Skin of body (tissue), 2 donors: Measurements from ENCODE around the gene ITGB7. TPM values are rescaled to one million over a fixed set of nuclear protein-coding genes. Genes with fewer than 3 reads are reported as not detected.

ENCODE experiments used
- DNase-seq: peaks from one replicate; lab custom pipeline; 2025; lab: John Stamatoyannopoulos, UW
- total RNA-seq: library from RNA; depleted of rRNA; stranded (reverse); fragments of >200 nt; gene quantifications from one replicate; pipeline ENCODE4 v1.2.3, GENCODE V29; 2014

ITGB7 gene, protein sequence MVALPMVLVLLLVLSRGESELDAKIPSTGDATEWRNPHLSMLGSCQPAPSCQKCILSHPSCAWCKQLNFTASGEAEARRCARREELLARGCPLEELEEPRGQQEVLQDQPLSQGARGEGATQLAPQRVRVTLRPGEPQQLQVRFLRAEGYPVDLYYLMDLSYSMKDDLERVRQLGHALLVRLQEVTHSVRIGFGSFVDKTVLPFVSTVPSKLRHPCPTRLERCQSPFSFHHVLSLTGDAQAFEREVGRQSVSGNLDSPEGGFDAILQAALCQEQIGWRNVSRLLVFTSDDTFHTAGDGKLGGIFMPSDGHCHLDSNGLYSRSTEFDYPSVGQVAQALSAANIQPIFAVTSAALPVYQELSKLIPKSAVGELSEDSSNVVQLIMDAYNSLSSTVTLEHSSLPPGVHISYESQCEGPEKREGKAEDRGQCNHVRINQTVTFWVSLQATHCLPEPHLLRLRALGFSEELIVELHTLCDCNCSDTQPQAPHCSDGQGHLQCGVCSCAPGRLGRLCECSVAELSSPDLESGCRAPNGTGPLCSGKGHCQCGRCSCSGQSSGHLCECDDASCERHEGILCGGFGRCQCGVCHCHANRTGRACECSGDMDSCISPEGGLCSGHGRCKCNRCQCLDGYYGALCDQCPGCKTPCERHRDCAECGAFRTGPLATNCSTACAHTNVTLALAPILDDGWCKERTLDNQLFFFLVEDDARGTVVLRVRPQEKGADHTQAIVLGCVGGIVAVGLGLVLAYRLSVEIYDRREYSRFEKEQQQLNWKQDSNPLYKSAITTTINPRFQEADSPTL
- total RNA-seq = 2.5 TPM

DNA sequence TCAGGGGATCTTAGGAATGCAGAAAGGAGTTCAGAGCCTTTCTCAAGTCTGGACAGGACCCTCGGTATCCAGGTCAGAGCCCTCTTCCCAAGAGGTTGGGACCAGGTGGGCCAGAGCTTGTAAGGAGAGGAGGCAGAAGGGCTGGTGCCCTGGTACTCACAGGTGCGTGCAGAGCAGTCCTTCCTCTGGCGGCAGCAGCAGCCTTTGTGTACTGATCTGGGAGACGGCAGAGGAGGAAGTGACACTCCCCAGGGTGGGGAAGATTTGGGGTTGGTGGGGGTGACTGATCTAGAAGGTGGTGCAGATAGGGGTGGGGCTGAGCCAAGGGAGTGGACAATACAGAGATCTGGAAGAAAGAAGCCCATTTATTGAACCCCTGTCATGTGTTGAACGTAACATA, at the start of gene ITGB7:
TSS of gene ITGB7 (minus strand) at position 210 of the 400 bp plus-strand sequence. CDS start 6,808 bp downstream, outside the sequence.
- DNase-seq = no peak

DNA sequence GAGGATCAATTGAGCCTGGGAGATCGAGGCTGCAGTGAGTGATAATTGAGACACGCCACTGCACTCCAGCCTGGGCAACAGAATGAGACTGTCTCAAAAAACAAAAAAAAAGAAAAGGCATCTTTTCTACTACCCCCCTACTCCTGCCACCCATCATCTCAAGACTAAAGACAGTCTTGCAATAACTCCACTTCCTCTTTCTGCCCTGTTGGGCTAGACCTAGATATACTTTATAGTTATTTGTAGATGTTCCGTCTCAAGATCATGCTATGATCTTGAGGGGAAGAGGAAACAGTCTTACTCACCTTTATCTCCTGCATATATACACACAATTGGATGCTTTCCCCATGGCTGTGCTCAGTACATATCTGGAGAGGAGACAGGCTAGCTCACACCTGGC, 48.9 kb upstream of the ITGB7 start:
- no peak for DNase-seq

DNA sequence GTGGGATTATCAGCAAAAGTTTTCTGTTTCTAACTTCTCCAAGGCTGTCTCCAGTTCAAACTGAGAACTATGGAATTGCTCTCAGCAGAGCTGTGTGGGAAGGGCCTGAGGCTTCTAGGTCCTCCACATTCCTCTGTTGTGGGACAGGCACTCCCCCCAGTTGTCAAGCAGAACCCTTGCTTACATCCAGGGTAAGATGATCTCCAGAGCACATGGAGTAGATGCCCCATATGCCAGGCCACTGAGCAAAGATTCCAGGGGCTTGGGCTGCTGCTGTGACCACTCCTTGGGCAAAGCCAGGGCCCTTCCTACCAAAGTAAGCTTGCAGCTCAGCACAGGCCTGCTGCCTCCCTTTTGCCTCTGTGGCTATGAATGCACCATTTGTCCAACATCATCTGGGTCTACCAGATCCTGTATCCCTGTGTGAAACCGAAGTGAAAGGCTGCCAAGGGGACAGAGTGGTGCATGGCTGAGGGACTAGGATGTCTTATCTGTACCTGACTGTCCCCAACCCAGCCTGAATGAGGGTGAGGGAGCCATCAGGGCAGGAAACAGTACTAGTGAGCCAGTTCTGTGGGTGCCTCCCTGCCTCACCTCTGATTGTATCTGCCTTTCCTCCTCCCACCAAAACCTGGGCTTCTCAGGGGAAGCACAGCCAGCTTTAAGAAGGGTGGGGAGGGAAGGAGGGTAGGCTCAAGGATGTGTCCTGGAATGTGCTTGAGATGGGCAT, 47.9 kb upstream of the ITGB7 start:
- no peak for DNase-seq

DNA sequence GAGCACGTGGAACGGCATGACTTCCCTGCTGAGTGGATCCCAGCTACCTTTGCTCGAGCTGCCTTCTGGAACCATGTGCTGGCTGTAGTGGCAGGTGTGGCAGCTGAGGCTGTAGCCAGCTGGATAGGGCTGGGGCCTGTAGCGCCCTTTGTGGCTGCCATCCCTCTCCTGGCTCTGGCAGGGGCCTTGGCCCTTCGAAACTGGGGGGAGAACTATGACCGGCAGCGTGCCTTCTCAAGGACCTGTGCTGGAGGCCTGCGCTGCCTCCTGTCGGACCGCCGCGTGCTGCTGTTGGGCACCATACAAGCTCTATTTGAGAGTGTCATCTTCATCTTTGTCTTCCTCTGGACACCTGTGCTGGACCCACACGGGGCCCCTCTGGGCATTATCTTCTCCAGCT, 46.2 kb upstream of the ITGB7 start:
- DNase-seq = no peak

DNA sequence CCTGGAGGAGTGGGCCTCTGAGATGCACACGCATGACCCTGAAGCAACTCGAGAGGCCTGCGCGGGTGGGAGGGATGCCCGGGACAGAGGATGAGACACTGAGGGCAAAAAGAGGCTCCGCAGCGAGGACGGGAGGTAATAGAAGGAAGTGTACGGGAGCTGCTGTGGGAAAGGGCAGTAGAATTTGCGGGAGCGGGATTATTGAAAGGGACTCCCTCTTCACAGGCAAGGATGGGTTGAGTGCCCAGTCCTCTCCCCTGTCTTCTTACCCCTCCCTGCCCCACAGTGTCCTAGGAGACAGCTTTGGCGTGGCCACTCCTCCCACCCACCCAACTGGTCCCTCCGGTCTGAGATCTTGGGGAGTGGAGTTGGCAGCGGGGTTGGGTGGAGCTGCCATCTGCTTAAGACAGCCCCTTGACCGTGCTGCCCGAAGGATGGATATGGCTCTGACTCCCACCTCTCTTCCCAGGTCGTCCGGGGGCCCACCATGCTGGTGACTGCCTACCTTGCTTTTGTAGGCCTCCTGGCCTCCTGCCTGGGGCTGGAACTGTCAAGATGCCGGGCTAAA, 45.4 kb upstream of the ITGB7 start:
- no peak for DNase-seq

DNA sequence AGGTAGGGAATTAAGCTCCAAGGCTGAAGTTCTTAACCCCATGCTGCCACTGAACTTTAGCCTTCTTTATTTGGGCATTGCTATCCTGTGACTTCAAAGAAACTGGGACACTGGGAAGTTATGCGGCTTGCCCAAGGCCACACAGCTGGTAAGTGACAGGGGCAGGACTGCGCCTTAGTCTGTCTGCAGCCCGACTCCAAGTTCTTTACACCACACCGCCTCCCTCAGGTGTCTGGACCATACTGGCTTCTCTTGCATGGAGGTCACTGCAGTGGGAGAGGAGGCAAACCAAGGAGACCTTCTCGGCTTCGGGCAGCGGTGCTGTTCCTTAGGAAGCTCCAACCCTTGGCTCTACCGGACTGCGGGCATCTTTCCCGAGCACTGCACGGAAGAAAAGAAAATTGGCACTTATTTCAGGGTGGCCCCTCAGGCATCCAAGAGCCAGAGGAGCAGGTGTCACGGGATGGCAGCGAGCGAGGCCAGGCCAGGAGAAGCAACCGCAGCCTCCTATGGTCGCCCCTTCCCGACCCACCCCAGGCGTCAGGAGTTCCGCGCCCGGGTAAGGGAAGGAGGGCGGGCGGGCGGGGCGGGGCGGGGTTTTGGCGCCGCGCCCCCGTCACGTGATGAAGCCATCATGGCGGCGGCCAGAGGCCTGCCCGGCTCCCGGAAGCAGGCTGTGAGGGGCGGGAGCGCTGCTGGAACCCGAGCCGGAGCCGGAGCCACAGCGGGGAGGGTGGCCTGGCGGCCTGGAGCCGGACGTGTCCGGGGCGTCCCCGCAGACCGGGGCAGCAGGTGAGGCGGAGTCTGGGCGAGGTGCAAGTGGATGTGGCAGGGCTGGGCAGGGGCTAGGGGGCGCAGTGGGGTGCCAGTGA, 44.7 kb upstream of the ITGB7 start:
- peak; percentile 46 for DNase-seq

DNA sequence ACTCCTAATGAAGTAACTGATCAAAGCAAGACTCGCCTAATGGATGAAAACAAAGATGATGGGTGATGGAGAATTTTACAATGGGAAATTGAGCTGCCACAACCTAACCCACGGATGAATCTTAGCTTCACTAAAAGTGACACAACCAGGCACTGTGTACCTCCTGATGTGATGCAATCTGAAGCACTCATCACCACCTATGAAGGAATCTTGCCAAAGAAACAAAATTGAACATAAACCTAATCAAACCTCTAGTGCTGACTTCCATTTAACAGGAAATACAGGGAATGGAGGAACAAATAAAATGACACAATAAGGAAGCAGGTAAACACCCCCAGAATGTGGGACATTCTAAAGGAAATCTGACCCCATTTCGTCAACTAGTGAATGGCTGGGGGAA, 38.2 kb upstream of the ITGB7 start:
- DNase-seq = no peak

DNA sequence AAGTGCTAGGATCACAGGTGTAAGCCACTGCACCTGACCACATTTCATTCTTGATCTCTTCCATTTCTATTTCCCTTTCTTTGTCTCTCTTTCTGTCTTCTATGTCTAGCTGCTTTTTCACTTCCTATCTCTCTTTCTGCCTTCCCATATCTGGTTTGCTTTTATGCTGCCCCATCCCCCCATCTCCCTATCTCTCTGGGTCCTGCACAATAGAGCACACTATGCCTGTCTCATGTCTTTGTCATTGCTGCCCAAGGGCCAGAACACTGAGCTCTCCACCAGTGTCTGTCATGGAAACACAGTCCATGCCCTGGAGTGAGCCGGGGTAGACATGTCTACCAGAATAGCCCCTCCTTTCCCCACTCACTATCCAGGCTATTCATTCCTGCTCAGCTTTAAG, 37.3 kb upstream of the ITGB7 start:
- no peak for DNase-seq

DNA sequence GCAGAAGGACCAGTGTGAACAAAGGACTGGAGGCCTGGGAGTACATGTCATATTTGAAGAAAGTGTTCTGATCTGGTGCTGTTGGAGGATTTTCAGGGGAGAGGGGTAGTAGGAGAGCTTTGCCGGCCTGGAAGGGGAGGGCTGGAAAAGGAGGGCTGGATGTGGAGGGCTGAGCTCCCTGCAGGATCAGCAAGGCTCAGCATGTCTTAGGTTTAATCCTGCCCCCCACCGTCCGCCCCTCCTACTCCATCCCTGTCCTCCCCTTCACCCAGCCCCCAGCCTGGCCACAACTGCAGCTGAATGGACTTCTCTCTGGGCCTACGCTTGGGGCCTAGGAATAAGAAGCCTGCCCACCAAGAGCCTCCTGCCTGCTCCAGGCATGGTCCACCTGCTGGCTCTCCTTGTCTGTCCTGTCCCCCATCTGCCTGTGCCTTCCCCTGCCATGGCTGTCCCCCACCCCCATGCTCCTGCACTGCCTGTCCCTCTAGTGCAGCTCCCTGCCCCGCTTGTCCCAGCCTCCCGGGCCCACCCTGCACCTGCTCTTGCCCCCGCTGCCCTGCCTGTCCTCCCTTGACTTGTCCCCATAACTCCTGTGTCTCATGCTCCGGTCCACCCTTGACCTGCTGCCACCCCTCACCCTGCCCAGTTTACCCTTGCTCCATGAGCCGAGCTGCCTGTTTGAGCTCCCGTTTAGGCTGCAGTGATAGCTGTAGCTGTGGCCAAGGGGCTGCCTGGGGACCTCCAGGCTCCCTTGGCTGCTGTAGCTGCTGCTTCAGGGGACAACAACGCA, 34.8 kb upstream of the ITGB7 start:
- no peak for DNase-seq

DNA sequence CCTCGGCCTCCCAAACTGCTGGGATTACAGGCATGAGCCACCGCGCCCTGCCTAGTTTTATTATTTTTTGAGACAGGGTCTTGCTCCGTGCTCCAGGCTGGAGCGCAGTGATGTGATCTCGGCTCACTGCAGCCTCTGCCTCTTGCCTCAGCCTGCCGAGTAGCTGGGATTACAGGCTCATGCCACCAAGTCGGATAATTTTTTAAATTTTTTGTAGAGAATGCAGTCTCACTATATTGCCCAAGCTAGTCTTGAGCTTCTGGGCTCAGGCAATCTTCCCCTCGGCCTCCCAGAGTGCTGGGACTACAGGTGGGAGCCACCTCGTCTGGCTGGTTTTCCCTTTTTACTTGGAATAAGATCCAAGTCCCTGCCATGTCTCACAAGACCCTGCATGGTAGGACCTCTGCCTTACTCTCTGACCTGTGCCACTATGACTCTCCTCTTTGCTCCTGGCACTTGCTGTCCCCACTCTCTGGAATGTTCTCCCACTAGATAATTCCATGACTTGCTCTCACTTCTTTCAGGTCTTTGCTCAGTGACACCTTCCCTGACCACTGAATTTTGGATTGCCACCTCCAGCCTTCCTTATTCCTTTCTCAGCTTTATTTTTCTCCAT, 32.7 kb upstream of the ITGB7 start:
- DNase-seq = no peak

DNA sequence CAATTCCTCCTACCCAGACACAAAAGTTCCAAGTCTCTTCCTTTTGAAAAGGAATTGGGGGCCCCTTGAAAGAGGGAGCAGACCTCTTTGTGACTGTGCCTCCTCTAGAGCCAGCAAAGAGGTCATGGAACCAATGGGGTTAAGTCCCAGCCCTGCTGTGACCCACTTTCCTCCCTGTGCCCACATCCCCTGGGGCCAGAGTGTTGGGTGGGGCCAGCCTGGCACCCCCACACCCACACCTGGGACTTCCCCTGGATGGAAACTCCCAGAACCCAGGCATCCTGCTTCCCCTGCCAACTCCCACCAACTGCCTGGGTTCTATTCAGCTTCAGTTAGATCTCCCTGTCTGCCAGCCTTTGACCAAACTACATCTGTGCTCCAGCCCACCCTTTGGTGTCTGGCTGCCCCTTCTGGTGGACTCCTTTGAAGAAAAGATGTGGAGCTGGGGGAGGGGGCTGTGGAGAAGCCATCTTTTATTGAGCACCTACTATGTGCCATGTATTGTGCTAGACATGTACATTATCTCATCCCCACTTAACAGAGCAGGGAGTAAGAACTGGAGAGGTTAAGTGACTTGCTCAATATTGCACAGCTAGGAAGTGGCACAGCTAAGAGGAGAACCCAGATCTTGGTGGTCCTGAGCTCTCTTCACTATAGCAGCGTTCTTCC, 29.5 kb upstream of the ITGB7 start:
- DNase-seq = no peak

DNA sequence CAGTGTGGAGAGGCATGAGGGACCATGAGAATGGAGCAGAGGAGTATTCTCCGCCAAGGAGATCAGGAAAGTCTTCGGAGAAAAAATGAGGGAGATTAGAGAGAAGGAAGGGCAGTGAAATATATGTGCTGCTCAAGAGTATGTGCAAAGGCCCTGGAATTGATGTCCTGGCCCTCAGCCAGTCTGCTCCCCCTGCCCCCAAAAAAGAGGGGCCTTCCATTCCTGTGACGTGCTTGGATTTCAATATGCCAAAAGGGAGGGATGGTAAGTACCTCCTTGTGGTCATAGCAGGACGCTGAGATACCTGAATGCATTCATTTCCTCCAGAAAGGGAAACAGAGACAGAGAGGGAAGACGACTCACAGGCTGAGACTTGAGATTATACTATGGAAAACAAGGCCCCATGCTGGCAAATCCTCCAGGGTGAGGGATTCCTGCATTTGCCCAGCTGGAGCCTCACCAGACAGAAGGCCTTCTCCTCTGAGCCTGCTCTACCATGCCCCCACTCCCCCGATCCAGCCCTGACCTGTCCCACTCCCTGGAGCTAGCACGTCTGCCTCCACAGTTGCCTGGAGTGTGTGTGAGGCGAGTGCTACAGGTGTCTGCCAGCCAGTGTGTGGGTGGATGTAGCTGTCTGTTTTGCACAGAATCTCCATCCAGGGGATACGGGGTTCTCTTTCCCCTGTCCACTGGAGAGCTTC, 28.8 kb upstream of the ITGB7 start:
- DNase-seq = no peak

DNA sequence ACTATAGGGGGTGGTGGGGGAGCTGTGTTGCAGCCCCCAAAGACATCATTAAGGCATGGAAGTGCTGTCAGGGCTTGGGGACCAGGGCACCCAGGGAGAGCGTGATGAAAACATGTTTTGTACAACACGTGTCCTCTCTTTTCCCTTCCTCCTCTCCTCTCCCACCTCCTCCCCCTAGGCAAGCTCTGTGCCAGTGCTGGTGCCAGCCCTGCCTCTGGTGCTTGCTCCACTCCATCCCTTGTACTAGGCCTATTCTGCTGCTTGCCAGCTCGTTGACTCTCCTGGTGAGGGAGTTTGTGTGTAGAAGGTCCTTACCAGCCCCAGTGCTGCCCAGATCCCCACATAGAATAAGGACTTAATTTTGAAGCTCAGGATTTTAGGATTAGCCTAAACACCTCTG, 28.1 kb upstream of the ITGB7 start:
- DNase-seq = no peak

DNA sequence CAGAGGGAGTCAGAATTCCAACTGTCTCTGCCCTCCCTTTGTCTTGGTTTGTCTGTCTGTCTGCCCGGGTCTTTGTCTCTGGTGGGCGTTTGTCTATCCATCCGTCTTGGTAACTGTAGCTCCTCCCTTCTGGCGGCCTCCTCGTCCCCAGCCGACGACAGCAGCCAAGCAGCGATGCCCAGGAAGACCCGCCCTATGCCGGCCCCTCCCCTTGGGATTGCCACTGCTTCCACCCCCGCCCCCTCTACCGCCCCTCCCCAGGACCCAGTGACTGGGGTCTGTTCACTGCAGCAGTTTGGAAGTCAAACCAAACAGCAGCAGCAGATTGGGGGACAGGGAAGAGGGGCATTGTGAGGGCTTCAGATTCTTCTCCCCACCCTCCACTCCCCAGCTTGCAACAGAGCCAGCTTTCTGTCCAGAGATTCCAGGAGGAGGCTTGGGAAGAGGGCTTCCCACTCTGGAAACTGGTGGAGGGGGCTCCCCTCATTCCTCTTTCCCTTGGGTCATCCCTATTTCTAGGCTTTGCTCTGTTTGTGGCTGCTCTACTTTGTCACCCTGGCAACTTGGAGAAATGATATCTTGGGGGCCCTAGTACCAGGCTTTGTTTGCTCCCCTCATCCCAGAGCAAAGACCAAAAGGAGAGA, 27.3 kb upstream of the ITGB7 start:
- DNase-seq = peak; percentile 48

DNA sequence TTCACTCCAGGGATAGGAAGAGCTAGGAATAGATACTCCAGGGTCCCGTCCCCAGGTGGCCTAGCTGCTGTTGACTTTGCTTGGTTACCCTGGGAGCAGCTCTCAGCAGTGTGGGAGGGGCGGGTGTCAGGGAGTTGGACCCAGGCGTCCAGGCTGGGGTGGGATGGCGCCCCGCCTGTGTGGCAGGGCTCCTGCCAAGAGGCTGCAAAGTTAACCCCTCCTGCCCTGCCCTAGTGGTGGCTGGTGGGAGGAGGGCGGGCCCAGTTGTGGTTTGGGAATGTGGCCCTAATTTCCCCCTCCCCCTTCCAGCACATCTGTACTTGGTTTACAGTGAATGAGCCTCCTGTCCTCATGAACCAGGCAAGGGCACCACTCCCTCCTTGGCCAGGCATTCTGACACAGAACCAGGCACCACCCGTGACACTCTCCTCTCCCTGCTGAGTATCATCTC, 26.6 kb upstream of the ITGB7 start:
- peak; percentile 49 for DNase-seq

DNA sequence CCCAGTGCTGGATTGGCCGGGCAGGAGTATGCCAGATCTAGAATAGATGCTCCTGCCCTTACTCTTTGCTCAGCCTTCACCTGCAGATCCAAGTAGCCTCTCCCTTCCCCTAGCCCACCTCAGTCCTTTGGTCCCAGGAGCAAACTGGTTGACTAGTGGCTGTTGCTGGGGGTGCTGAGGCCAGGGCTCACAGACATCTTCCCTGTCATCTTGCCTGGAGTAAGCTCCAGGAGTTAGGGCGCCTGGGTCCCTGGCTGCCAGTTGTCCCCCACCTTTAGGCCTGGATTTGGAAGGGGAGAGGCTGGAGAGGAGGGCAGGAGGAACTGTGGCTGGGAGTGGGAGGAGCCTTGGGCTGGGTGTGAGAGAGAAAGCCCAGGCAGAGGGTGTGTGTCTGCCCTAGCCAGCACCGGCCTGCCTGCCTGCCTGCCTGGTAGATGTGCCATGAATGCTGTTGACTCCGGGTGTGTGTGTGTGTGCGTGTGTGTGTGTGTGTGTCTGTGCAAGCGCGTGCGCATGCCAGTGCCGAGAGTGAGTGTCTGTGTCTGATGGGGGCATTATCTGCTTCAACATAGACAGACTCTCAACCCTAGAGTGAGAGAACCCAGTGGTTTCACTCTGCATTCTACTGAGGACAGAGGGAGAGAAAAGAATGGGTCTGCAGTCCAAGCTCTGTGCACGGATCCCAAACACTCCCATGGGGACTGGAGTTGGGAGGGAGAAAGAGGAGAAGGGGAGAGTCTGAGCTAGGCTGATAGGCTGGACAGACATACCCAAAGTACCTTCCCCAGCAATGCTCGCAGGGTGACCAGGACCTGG, 25.8 kb upstream of the ITGB7 start:
- no peak for DNase-seq
